CD4-positive, alpha-beta T cell treated with Interleukin-15 for 1 hour (primary cell): ENCODE measurements around the gene ADGRF4.
"Not testable (repeated sequence)": the region's sequence is repeated elsewhere in the genome, so short reads cannot be mapped to it uniquely, and the experiment has no call there.

Source experiments
- DNase-seq: peaks from one replicate; pipeline ENCODE4 v3.0.0-alpha.2; 2020

ADGRF4 gene

DNA sequence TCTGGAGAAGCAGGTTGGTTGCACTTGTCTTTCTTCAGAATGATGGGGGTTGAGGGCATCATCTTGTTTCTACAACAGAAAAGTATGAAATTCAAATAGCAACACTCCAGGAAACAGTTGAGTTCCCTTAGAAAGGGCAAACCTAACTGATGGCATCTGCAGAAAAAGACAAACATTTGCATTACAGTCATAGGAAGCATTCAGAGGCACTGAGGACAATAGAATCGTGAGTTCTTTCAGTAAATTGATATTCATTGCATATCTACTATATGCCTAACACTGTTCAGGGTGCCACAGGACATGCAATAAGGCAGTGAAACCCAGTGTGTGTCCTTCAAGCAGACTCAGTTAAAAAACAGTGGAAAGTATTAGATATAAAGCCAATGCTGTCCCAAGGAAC, 42.3 kb downstream of the ADGRF4 start:
- no peak for DNase-seq

DNA sequence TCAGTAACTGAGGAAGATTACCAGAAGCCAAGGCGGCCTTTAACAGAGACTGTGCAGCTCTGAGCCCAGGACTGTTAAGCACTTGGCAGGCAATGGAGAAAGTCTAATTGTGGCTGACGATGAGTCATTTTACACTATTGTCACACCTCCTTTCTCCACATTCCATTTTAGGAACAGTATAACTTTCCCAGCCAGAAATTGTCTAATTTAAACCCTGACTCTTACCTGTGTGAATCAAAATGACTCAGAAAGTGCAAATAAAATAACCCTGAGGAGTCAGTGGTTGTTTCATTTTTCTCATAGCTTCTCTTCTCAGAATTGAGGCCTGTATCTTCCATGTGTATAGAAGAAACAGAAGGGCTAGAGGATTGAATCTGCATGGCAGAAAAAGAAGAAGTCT, 43.4 kb downstream of the ADGRF4 start:
- DNase-seq: no peak

DNA sequence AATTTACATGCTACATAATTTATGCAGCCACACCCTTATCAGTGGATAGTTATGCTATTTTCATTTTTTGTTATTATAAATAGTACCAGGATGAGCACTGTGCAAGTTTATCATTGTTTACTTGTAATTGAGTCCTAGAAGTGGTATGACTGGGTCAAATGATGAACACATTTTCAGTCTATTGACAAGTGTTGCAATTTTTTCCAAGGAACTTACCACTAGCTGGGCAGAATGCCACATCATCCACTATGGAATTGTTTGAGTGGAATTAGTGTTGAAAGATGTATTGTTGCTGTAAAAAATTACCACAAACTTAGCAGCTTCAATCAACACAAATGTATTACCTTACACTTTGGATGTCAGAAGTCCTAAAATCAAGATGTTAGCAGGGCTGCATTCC, 45.4 kb downstream of the ADGRF4 start:
- no peak for DNase-seq

DNA sequence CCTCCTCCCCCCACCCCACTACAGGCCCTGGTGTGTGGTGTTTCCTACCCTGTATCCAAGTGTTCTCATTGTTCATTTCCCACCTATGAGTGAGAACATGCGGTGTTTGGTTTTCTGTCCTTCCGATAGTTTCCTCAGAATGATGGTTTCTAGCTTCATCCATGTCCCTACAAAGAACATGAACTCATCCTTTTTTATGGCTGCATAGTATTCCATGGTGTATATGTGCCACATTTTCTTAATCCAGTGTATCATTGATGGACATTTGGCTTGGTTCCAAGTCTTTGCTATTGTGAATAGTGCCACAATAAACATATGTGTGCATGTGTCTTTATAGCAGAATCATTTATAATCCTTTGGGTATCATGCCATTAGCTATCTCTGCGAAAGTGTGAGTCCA, 46.9 kb downstream of the ADGRF4 start:
- DNase-seq: not testable (repeated sequence)

DNA sequence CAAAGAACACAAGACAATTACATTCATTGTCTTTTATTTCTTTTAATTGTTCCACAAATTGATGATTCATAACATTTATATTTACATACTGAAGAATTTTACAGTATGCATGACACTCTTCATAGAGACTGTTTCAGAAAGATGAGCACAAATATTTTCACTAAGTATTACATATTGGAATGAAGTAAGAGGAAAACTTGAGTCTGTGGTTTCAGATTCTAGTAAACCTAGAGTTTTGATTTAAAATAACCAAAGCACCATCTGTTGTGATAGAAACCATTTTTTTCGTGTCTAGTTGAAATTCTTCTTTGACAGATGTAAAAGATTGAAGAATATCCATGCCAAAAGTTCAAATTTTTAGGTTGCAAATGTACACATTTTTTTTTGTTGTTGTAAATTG, 51.4 kb downstream of the ADGRF4 start:
- DNase-seq: no peak

DNA sequence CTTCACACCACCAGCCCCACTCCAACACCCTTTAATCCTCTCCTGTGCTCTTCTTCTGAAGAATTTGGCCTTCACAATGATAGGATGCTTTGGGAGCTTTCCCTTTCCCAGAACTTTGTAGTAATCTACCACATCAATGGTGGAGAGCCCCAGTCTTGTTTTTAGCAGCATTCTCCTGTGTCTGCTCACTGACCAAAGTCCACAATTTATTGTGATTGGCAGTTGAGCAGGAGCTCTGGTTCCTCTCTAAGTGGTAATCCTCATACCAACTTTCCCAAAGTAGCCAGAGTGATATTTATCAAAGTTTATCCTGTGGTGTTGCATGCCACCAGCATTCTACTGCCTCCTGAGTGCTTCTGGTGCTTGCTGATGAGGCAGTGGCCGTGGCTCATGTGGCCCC, 54.4 kb downstream of the ADGRF4 start:
- DNase-seq: no peak

DNA sequence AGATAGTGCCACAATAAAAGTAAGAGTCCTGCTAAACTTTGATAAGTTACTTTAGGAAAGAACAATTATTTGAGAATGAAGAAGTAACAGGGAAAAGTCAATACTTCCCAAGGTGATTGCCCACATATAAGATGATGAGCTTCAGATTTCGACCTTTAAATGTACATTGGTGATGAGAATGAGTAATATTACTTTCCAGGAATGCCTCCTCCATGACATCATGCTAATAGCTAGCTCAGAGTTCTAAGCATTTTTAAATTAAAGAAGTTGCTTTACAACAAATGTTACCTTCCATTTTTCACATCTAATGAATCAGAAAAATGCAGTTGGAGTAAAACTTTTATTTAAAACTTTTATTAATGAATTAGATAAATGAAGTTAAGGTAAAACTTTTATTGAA, 61.0 kb downstream of the ADGRF4 start:
- DNase-seq: no peak

DNA sequence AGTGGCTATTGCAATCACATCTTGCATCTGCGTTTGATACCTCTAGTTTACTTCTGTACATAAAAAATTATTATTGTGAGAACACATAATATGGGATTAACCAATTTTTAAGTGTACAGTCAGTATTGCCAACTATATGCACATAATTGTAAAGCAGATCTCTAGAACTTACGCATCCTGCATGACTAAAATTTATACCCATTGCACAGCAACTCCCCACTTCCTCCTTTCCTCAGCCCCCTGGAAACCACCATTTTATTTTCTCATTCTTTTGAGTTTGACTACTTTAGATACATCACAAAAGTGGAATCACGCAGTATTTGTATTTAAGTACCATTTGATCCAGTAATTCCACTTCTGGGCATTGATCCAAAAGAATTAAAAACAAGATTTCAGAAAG, 64.1 kb downstream of the ADGRF4 start:
- no peak for DNase-seq

DNA sequence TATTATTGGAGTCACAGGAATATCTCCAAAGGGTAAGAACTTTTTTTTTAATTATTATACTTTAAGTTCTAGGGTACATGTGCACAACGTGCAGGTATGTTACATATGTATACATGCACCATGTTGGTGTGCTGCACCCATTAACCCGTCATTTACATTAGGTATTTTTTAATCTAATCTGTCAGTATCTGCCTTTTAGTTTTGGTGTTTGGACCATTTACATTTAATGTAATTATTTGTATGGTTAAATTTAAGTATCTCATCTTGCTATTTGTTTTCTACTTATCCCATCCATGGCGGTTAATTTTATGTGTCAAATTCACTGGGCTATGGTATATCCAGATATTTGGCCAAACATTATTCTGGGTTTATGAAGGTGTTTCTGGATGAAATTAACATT, 68.1 kb downstream of the ADGRF4 start:
- DNase-seq: no peak

DNA sequence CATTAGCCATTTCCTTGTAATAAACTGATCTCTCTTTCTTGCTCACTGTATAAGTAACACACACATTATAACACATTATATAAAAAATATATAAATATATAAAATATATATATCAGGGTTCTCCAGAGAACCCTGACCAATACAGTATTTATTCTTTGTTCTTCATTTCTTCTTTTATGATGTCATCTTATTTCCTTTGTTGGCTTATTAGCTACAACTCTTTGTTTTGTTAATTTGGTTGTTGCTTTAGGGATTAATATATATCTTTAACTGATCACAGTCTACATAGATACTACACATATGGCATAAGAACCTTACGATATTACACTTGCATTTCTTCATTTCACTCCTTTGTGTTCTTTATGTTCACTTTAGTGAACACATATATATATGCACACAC, 68.7 kb downstream of the ADGRF4 start:
- DNase-seq: no peak

DNA sequence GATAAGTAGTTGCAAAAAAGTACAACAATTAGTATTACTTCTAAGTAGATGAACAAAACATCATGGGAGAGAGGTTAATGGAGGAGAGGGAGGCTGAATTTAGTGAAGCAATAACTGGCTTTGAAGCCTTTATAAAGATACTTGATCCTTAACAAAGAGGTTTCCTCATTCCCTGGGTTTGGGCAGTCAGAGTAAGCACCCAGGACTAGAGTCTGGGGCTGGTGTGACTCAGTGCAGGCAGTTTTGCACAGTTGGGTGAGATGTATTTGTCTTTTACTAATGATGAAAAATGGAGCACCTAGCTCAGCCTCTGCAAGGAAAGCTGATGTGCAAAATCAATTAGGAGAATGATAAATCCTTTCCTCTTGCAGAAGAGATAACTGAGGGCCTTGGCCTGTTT, 71.6 kb downstream of the ADGRF4 start:
- DNase-seq: no peak
